SK-N-MC (cell line): Measurements from ENCODE around the gene FAXDC2.

Experiments used
- EZH2 ChIP-seq: fragments of 200-600 bp; sonication (generic); IDR thresholded peaks from one replicate; pipeline ENCODE4 v1.6.1; 2017; ENCODE audit warnings: antibody characterized with exemption
- POLR2AphosphoS5 ChIP-seq: IDR thresholded peaks from 2 replicates; pipeline ENCODE4 v1.6.1; 2012; ENCODE audit warnings: mild to moderate bottlenecking, low read depth, low read length, borderline replicate concordance

DNA sequence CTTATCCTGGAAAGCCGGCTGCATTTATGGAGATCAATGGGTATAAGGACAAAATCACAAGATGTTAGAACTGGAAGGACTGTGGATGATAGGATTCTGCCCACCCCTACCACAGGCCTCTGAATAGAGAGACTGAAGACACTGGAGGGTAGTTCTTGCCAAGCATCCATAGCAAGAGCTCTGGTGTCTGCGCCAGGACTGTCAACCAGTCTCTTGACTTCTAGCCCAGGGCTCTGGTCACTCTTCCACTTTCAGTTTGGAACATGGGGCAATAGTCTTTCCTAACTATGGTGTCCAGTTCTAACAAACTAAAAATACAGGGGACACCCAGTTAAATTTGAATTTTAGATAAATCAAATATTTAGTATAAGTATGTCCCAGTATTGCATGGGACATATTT lies 71.9 kb downstream of the FAXDC2 start:
- TF ChIP-seq EZH2 (no peak), POLR2AphosphoS5 (no peak)
